ENCODE measurements around the gene TRIM4. TPM values are rescaled to one million over a fixed set of nuclear protein-coding genes. Genes with fewer than 3 reads are reported as not detected.

TRIM4 gene
- polyA plus RNA-seq, 1 experiment: 18.6 TPM

DNA sequence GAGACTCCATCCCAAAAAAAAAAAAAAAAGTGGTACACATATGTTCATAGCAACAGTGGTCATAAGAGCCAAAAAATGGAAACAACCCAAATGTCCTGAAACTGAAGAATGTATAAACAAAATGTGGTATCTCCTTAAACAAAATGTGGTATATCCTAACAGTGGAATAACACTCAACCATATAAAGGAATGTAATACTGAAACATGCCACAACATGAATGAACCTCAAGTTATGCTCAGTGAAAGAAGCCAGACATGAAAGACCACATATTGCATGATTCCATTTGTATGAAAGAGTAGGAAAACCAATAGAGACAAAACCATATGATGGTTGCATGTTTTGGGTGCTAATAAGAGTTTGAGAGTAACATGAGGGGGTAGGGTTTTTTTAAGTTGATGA is 7.0 kb upstream of the TRIM4 start:
- Histone ChIP-seq H3K36me3 (ENCODE audit: control insufficient read depth, insufficient read depth, low read length) (no peaks in the 10 kb centered on the region), H3K27me3 (ENCODE audit: control insufficient read depth, insufficient read depth, low read length) (peaks cover 3% of the 10 kb centered on the region; the same call in 1 of the 2 replicates), H3K4me3 (ENCODE audit: low read depth, low read length) (no peak overlapping the region)
- no peak for DNase-seq (ENCODE audit: low read depth)
- POLR2A ChIA-PET: no interaction called here
- CTCF ChIA-PET: no interaction called here
- TF ChIP-seq, protein P1, sequence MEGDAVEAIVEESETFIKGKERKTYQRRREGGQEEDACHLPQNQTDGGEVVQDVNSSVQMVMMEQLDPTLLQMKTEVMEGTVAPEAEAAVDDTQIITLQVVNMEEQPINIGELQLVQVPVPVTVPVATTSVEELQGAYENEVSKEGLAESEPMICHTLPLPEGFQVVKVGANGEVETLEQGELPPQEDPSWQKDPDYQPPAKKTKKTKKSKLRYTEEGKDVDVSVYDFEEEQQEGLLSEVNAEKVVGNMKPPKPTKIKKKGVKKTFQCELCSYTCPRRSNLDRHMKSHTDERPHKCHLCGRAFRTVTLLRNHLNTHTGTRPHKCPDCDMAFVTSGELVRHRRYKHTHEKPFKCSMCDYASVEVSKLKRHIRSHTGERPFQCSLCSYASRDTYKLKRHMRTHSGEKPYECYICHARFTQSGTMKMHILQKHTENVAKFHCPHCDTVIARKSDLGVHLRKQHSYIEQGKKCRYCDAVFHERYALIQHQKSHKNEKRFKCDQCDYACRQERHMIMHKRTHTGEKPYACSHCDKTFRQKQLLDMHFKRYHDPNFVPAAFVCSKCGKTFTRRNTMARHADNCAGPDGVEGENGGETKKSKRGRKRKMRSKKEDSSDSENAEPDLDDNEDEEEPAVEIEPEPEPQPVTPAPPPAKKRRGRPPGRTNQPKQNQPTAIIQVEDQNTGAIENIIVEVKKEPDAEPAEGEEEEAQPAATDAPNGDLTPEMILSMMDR (IDR thresholded peaks at IDR 0.05; ENCODE audit: insufficient read depth, low read depth, low read length): no peak

- CTCF ChIA-PET: interaction anchor here (1.2 to 1.8 kb wide), 2 partner anchors 11 to 57 kb away, joined by 4 to 5 read pairs; no protein-coding TSS in a partner anchor
- TF ChIP-seq, protein P1 (IDR thresholded peaks at IDR 0.05; ENCODE audit: insufficient read depth, low read depth, low read length): no peak
These were observed 3.9 kb upstream of the TRIM4 start for GRCh38 chr7:99923200-99923599.

DNA sequence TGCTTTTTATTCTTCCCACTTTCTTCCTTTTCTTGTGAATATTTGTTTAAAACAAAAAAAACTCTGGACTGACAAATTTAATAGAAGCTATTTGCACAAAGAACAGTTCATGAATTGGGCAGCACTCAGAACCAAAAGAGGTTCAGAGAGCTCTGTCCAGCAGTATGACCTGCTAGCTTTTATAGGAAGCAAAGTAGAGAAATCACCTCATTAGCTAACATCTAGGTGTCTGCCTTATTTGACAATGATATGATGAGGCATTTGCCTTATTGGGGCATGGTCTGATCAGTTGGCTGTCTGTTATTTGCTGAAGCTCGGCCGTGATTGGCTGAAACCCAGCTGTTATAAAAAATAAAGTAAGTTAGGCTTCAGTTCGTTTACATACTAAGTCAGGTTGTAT is 819 bp upstream of the TRIM4 start:
- Histone ChIP-seq H3K27me3 (ENCODE audit: control insufficient read depth, insufficient read depth, low read length) (no peaks in the 10 kb centered on the region), H3K36me3 (ENCODE audit: control insufficient read depth, insufficient read depth, low read length) (no peaks in the 10 kb centered on the region; the same call in 1 of the 2 replicates), H3K4me3 (ENCODE audit: low read depth, low read length) (peak overlapping the region; percentile 80)
- POLR2A ChIA-PET: no interaction called here
- DNase-seq (ENCODE audit: low read depth): no peak
- CTCF ChIA-PET: interaction anchor here (1.3 to 9.0 kb wide), 4 partner anchors 9 to 133 kb away, joined by 3 to 111 read pairs (median 6); partner anchors contain the start of gene GJC3
- TF ChIP-seq, protein P1 (IDR thresholded peaks at IDR 0.05; ENCODE audit: insufficient read depth, low read depth, low read length): no peak

More at GRCh38 chr7:99923200-99923599, 3.9 kb upstream of the TRIM4 start:
- Histone ChIP-seq H3K4me3 (ENCODE audit: low read depth, low read length) (no peak overlapping the region), H3K36me3 (ENCODE audit: control insufficient read depth, insufficient read depth, low read length) (no peaks in the 10 kb centered on the region), H3K27me3 (ENCODE audit: control insufficient read depth, insufficient read depth, low read length) (peaks cover 3% of the 10 kb centered on the region; the same call in 1 of the 2 replicates)
- POLR2A ChIA-PET: no interaction called here
- no peak for DNase-seq (ENCODE audit: low read depth)

DNA sequence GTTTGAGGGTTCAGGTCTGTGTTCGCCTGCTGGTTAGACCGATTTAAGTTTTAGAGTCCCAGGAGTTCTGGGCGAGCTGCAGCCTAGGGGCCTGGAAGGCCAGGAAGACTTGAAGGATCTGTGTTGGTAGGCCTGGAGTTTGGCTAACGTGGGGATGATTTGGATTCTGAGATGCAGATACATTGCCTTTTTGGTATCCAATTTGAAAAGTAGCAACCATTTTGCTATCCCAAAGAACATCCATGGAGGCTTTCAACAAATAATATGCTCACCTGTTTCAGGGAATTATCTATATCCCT is 433 bp upstream of the TRIM4 start:
- no peak for DNase-seq (ENCODE audit: low read depth)
- Histone ChIP-seq H3K36me3 (ENCODE audit: control insufficient read depth, insufficient read depth, low read length) (no peaks in the 10 kb centered on the region; the same call in 1 of the 2 replicates), H3K27me3 (ENCODE audit: control insufficient read depth, insufficient read depth, low read length) (no peaks in the 10 kb centered on the region), H3K4me3 (ENCODE audit: low read depth, low read length) (peak overlapping the region; percentile 80)
- TF ChIP-seq, protein P1 (IDR thresholded peaks at IDR 0.05; ENCODE audit: insufficient read depth, low read depth, low read length): no peak
- POLR2A ChIA-PET: no interaction called here
- CTCF ChIA-PET: interaction anchor here (1.1 to 9.0 kb wide), 5 partner anchors 10 to 133 kb away, joined by 3 to 111 read pairs (median 6); partner anchors contain the start of gene GJC3

DNA sequence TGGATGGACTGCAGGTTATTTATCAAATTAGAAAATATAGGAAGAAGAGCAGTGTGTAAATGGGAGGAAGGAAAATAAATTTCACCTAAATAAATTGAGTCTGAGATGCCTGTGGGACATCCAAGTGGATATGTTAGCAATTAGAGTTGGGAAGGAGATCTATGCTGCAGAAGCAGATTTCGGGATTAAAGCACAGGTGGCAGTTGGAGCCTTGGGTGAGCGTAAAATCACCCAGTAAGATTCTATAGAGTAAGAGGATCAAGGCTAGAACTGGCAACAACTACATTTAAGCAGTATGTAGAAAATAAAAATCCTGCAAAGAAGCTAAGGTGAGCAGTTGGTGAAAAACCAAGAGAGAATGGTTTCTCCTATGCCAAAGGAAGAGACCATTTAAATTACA is 8.4 kb downstream of the TRIM4 start:
- TF ChIP-seq, protein P1 (IDR thresholded peaks at IDR 0.05; ENCODE audit: insufficient read depth, low read depth, low read length): no peak
- ChIA-PET CTCF (interaction anchor here (1.4 kb wide), 1 partner anchor 12 kb away, joined by 5 read pairs; no protein-coding TSS in a partner anchor), POLR2A (no interaction called here)
- DNase-seq (ENCODE audit: low read depth): no peak
- H3K36me3 ChIP-seq (ENCODE audit: control insufficient read depth, insufficient read depth, low read length): peaks cover 9% of the 10 kb centered on the region
- no peak overlapping the region for H3K4me3 ChIP-seq (ENCODE audit: low read depth, low read length)
- H3K27me3 ChIP-seq (ENCODE audit: control insufficient read depth, insufficient read depth, low read length): no peaks in the 10 kb centered on the region

Data from BJ (cell line).